Natural killer cell (primary cell): ENCODE measurements around the gene CNKSR3. TPM values are rescaled to one million over a fixed set of nuclear protein-coding genes. Genes with fewer than 3 reads are reported as not detected.
A peak's percentile ranks its signal among the peaks of the same experiment; 100 is the strongest.

ENCODE experiments used
- ATAC-seq, 3 donors: fragments of 150-1000 bp in 2 of 3; fragments of 200-7000 bp in 1 of 3; cut with Tn5 transposase; 1 replicate in 1 of 3; 2 replicates in 2 of 3; pipeline ENCODE4 v1.10.0; 2021; ENCODE audit warnings: mild to moderate bottlenecking in 2 of 3, moderate library complexity in 2 of 3
- DNase-seq, 2 donors: peaks; one replicate each; pipeline versions ENCODE4 v3.0.0 to v3.0.0-alpha.2; 2013 to 2021; ENCODE audit warnings: mixed read lengths in 1 of 2
- H3K27ac ChIP-seq: one replicate; pipeline ENCODE4 v1.5.1; 2013; ENCODE audit warnings: mild to moderate bottlenecking, low read length
- H3K27me3 ChIP-seq: one replicate; pipeline ENCODE4 v1.6.1; 2013; ENCODE audit warnings: low read length; ENCODE audit not compliant: control insufficient read depth, insufficient read depth
- H3K36me3 ChIP-seq: one replicate; pipeline ENCODE4 v1.6.1; 2013; ENCODE audit warnings: low read length; ENCODE audit not compliant: control insufficient read depth, insufficient read depth
- H3K4me1 ChIP-seq: one replicate; pipeline ENCODE4 v1.6.1; 2013; ENCODE audit warnings: low read length; ENCODE audit not compliant: control insufficient read depth, insufficient read depth
- H3K4me3 ChIP-seq: one replicate; pipeline ENCODE4 v1.5.1; 2013; ENCODE audit warnings: low read length
- H3K9me3 ChIP-seq: one replicate; pipeline ENCODE4 v1.6.1; 2013; ENCODE audit warnings: low read length; ENCODE audit not compliant: control insufficient read depth, insufficient read depth
- H3K27ac Mint-ChIP-seq, 2 donors: one replicate each; pipeline ENCODE4 v1.8.0; 2022; ENCODE audit warnings: mild to moderate bottlenecking in 2 of 2, mixed read lengths in 2 of 2, moderate library complexity in 1 of 2
- H3K27me3 Mint-ChIP-seq, 2 donors: one replicate each; pipeline ENCODE4 v1.8.0; 2022; ENCODE audit warnings: low read depth in 2 of 2, mixed read lengths in 2 of 2
- H3K36me3 Mint-ChIP-seq: one replicate; pipeline ENCODE4 v1.8.0; 2022; ENCODE audit warnings: mixed read lengths
- H3K4me1 Mint-ChIP-seq, 2 donors: one replicate each; pipeline ENCODE4 v1.8.0; 2022; ENCODE audit warnings: mixed read lengths in 2 of 2
- H3K4me3 Mint-ChIP-seq: one replicate; pipeline ENCODE4 v1.8.0; 2022; ENCODE audit warnings: mild to moderate bottlenecking, moderate library complexity, mixed read lengths
- H3K9me3 Mint-ChIP-seq, 2 donors: one replicate each; pipeline ENCODE4 v1.8.0; 2022; ENCODE audit warnings: mixed read lengths in 2 of 2
- WGBS: methylation state at CpG from one replicate; pipeline ENCODE4 v1.1.7; 2013; ENCODE audit warnings: missing lambda C conversion rate; ENCODE audit not compliant: insufficient coverage; 5-methylcytosine and 5-hydroxymethylcytosine counted together
- intact Hi-C: fragments of 100-400 bp; cut with micrococcal nuclease; formaldehyde crosslinking; loops from one replicate; pipeline ENCODE4 v1.14.2; 2022
- total RNA-seq, 4 donors: library from RNA; stranded (reverse); fragments of 120-200 nt in 1 of 4; gene quantifications; one replicate each; pipeline versions ENCODE4 v1.2.3 to v1.2.4, GENCODE V29; 2013 to 2022
- TF ChIP-seq, protein P1 (sequence below): fragments of 200-600 bp; IDR thresholded peaks from one replicate; pipeline ENCODE4 v1.8.0; 2022; ENCODE audit warnings: antibody characterized with exemption

CNKSR3 gene
- total RNA-seq = under 1 TPM in 1 of 3 donors, not detected in 2; 0.18 TPM
- total RNA-seq (2013) = 0.25 TPM

DNA sequence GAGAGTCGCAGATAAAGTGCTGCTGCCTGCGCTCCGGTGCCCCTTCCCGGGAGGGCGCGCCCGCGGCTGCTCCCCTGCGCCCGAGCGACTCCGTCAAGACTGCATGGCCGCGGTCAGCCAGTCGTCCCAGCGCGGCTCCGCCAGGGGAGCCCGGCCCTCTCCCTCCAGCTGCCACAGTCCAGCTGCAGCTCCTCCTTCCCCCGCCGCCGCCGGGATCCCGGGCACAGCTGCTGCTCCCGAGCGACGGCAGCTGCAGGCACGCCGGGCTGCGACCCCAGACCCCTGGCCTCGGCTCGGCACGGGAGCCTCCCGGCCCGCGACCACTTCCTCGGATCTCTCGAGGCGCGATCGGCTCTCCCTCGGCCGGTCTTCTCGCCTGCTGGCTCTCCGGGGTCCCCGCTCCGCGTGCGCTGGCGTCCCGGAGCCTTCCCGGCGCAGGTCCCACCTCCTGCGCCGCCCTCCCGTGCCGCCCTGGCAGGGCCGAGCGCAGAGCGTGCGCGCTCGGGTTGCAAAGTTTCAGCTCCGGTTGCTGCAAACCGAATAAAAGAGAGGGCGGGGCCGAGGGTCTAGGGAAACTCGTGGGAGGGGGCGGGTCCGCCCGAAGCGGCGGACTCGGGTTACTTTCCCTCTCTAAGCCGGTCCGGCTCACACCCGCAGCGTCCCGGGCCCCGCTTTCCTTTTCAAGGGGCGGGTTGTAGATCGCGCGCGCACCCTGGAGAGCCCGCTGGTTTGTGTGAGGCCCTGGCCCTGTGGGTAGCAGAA lies at the start of gene CNKSR3:
Gene CNKSR3, minus strand, starts transcription at position 542 of the 762 bp plus-strand sequence. CDS start 571 bp downstream, outside the sequence.
- intact Hi-C loops = no loop called here
- no peaks in the 10 kb centered on the region for H3K9me3 ChIP-seq
- Mint-ChIP-seq H3K36me3 (no peaks in the 10 kb centered on the region), H3K27ac (no peak within 1 kb of the TSS), H3K9me3 (no peaks in the 10 kb centered on the region), H3K4me3 (peak within 1 kb of the TSS; percentile 76), H3K4me1 (peaks cover 4 to 11% of the 10 kb centered on the region in 2 donors), H3K27me3 (peaks cover 22 to 64% of the 10 kb centered on the region in 2 donors)
- ATAC-seq (peak in 1 of 3 donors; percentile 51), DNase-seq (no peak)
- peak within 1 kb of the TSS; percentile 30 for H3K4me3 ChIP-seq
- TF ChIP-seq, protein P1, sequence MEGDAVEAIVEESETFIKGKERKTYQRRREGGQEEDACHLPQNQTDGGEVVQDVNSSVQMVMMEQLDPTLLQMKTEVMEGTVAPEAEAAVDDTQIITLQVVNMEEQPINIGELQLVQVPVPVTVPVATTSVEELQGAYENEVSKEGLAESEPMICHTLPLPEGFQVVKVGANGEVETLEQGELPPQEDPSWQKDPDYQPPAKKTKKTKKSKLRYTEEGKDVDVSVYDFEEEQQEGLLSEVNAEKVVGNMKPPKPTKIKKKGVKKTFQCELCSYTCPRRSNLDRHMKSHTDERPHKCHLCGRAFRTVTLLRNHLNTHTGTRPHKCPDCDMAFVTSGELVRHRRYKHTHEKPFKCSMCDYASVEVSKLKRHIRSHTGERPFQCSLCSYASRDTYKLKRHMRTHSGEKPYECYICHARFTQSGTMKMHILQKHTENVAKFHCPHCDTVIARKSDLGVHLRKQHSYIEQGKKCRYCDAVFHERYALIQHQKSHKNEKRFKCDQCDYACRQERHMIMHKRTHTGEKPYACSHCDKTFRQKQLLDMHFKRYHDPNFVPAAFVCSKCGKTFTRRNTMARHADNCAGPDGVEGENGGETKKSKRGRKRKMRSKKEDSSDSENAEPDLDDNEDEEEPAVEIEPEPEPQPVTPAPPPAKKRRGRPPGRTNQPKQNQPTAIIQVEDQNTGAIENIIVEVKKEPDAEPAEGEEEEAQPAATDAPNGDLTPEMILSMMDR = no peak
- peaks cover 14% of the 10 kb centered on the region for H3K27me3 ChIP-seq
- H3K27ac ChIP-seq = no peak within 1 kb of the TSS
- under 1% methylated on average over 86 of the region's 86 CpGs for WGBS
- H3K4me1 ChIP-seq = peaks cover 17% of the 10 kb centered on the region
- no peaks in the 10 kb centered on the region for H3K36me3 ChIP-seq

DNA sequence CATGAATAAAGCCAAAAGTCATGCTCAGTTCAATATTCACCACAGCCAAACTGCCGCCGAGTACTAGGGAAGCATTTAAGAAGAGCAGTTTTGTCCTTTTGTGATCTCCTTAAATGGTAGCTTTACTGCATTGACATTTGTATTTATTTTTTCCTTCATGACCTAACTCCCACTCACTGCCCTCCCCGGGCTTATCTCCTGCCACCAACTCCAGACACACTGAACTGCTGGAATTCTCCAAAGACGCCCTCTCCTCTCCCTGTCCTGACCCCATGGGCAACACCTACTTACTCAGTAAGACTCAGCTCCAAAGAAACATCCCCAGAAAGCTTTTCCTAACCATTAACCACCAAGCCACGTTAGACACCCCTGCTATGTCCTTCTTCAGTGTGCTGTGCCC lies 48.5 kb upstream of the CNKSR3 start:
- Histone ChIP-seq H3K27me3 (no peaks in the 10 kb centered on the region), H3K4me3 (no peak overlapping the region), H3K27ac (no peak overlapping the region), H3K4me1 (no peaks in the 10 kb centered on the region), H3K36me3 (no peaks in the 10 kb centered on the region), H3K9me3 (no peaks in the 10 kb centered on the region)
- ATAC-seq = no peak
- no peaks in the 10 kb centered on the region for H3K36me3 Mint-ChIP-seq
- no peaks in the 10 kb centered on the region for H3K9me3 Mint-ChIP-seq
- WGBS = 75% methylated on average over 5 of the region's 5 CpGs
- H3K4me1 Mint-ChIP-seq = no peaks in the 10 kb centered on the region
- intact Hi-C loops = no loop called here
- H3K27ac Mint-ChIP-seq = no peak overlapping the region
- no peak overlapping the region for H3K4me3 Mint-ChIP-seq
- no peak for DNase-seq
- peaks cover 0 to 12% of the 10 kb centered on the region in 2 donors for H3K27me3 Mint-ChIP-seq
- TF ChIP-seq, protein P1 = no peak

DNA sequence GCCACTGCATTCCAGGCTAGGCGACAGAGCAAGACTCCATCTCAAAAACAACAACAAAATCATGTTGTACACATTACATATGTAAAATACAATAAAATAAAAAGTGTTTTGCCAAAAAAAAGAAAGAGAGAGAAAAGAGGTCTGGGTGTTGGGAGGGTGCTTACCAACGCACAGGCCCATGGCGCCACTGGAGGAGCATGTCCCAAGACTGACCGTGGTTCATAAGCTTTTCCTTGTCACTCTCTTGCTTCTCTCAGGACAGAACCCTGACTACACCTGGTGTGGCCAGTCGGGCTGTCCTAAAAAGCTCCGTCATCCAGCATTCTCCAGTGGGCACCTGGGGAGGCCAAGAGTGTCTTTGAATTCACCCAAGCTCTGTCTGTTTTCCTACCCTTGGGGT lies 48.0 kb upstream of the CNKSR3 start:
- WGBS = 95% methylated on average over 6 of the region's 6 CpGs
- Histone ChIP-seq H3K4me1 (no peaks in the 10 kb centered on the region), H3K4me3 (no peak overlapping the region), H3K9me3 (no peaks in the 10 kb centered on the region), H3K27ac (no peak overlapping the region), H3K36me3 (no peaks in the 10 kb centered on the region), H3K27me3 (no peaks in the 10 kb centered on the region)
- Mint-ChIP-seq H3K27me3 (peaks cover 0 to 12% of the 10 kb centered on the region in 2 donors), H3K4me3 (no peak overlapping the region), H3K27ac (no peak overlapping the region), H3K9me3 (no peaks in the 10 kb centered on the region), H3K36me3 (no peaks in the 10 kb centered on the region), H3K4me1 (no peaks in the 10 kb centered on the region)
- DNase-seq (no peak), ATAC-seq (no peak)
- intact Hi-C loops = no loop called here
- TF ChIP-seq, protein P1 = no peak
